Measurements from ENCODE around the gene ZNF652. TPM values are rescaled to one million over a fixed set of nuclear protein-coding genes. Genes with fewer than 3 reads are reported as not detected.

ZNF652 gene
- total and polyA plus RNA-seq, 2 of the 4 experiments (the other 2 are of a cell fraction): 3.6 to 8.8 TPM

DNA sequence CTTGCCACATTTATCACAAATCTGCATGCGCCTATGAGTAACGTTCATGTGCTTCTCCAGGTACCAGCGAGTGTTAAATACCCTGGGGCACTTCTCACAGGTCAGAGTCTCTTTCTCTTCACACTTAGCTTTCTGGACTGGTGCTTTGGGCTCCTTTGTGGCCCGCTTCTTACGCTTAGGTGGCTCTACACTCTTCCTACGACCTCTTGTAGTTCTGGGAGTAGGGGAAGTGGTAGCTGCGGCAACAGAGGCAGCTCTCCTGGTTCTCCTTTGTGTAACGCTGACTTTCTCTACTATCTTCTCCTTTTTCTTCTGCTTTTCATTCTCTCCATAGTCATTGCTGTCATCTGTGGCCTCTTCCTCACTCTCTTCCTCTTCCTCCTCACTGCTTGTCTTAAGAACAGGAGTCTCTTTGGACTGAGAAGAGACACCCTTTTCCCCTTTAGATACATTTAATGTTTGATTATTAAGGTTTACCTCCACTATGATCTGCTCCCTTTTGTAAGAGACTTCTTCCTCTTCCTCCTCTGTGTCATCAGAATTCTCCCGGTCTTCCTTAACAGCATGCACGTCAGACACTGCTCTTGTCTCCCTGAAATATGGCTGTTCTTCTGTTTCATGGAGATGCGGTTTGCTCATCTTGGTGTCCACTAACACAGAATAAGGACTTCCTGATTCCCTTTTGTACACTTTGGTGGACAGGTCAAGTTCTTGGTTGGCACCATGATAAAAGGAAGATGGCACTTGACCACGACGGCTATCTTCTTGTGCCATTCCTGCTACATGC lies 45.0 kb downstream of the ZNF652 start:
- no peak overlapping the region for H2BK15ac ChIP-seq (ENCODE audit: low read depth, low read length)
- dilution Hi-C loops (cut with HindIII; ENCODE audit: low sequenced_read_pairs, unreplicated experiment) (no loop called here), in situ Hi-C loops (cut with MboI; ENCODE audit: low sequenced_read_pairs) (loop anchor here (5.0 to 10.0 kb wide), 2 partner anchors 80 to 228 kb away; no protein-coding TSS in a partner anchor), intact Hi-C loops (cut with micrococcal nuclease) (no loop called here)
- H2BK5ac ChIP-seq (ENCODE audit: low read depth, low read length, poor library complexity, severe bottlenecking): no peak overlapping the region
- H4K91ac ChIP-seq (ENCODE audit: insufficient read depth, low read depth, low read length): no peak overlapping the region
- H2AK9ac ChIP-seq (replicated peaks; ENCODE audit: low read depth, low read length, poor library complexity): no peak overlapping the region
- TF ChIP-seq MAFK (IDR thresholded peaks at IDR 0.05; ENCODE audit: low read depth, low read length) (no peak), RAD21 (IDR thresholded peaks at IDR 0.05; ENCODE audit: low read length) (no peak), SMC3 (IDR thresholded peaks at IDR 0.05; ENCODE audit: low read depth, low read length) (no peak), FOS (IDR thresholded peaks at IDR 0.05; ENCODE audit: low read depth, low read length) (no peak), NFE2L2 (IDR thresholded peaks at IDR 0.05; ENCODE audit: low read depth, low read length) (no peak), MXI1 (IDR thresholded peaks at IDR 0.05; ENCODE audit: borderline replicate concordance, low read depth, low read length) (no peak), CEBPB (IDR thresholded peaks at IDR 0.05; ENCODE audit: low read depth, low read length) (no peak), RFX5 (IDR thresholded peaks at IDR 0.05; ENCODE audit: low read depth, low read length) (no peak)
- TF ChIP-seq, protein P1, sequence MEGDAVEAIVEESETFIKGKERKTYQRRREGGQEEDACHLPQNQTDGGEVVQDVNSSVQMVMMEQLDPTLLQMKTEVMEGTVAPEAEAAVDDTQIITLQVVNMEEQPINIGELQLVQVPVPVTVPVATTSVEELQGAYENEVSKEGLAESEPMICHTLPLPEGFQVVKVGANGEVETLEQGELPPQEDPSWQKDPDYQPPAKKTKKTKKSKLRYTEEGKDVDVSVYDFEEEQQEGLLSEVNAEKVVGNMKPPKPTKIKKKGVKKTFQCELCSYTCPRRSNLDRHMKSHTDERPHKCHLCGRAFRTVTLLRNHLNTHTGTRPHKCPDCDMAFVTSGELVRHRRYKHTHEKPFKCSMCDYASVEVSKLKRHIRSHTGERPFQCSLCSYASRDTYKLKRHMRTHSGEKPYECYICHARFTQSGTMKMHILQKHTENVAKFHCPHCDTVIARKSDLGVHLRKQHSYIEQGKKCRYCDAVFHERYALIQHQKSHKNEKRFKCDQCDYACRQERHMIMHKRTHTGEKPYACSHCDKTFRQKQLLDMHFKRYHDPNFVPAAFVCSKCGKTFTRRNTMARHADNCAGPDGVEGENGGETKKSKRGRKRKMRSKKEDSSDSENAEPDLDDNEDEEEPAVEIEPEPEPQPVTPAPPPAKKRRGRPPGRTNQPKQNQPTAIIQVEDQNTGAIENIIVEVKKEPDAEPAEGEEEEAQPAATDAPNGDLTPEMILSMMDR (conservative IDR thresholded peaks at IDR 0.05; ENCODE audit: low read depth, low read length): no peak
- H2AK5ac ChIP-seq (ENCODE audit: low read depth, low read length): no peak overlapping the region
- CTCF ChIA-PET: interaction anchor here (1.3 kb wide), 1 partner anchor 95 kb away, joined by 3 read pairs; no protein-coding TSS in a partner anchor
- H2BK120ac ChIP-seq (ENCODE audit: low read depth, low read length): no peak overlapping the region
- H3K23ac ChIP-seq (ENCODE audit: low read depth, low read length): no peak overlapping the region
- BruUV-seq (replicated peaks): no TSS peak
- H4K8ac ChIP-seq (ENCODE audit: low read depth in 2 of 2, low read length in 2 of 2): no peak overlapping the region
- H2AFZ ChIP-seq (replicated peaks; ENCODE audit: low read length, poor library complexity): no peak overlapping the region
- no peak overlapping the region for H3K4ac ChIP-seq (ENCODE audit: low read depth, low read length)
- POLR2A ChIA-PET (ENCODE audit: unreplicated experiment): no interaction called here
- no peaks in the 10 kb centered on the region for H3K27me3 ChIP-seq (ENCODE audit: control insufficient read depth, insufficient read depth, low read length)
- peaks cover 6% of the 10 kb centered on the region; the same call in 1 of the 2 replicates for H3K9me1 ChIP-seq (ENCODE audit: insufficient read depth, low read length)
- H3K4me3 ChIP-seq (ENCODE audit: insufficient read depth, low read depth, low read length): no peak overlapping the region
- no peaks in the 10 kb centered on the region for H3K9me3 ChIP-seq (ENCODE audit: control insufficient read depth, insufficient read depth, low read length)
- no peak overlapping the region for H3K9ac ChIP-seq (ENCODE audit: low read depth, low read length)
- H3K79me1 ChIP-seq (ENCODE audit: low read depth in 1 of 2, low read length in 2 of 2): peaks cover 6 to 41% of the 10 kb centered on the region in 2 experiments
- ATAC-seq (ENCODE audit: low read depth): no peak
- H3K18ac ChIP-seq (ENCODE audit: low read depth, low read length): no peak overlapping the region
- peaks cover 10% of the 10 kb centered on the region; the same call in 1 of the 2 replicates for H4K20me1 ChIP-seq (ENCODE audit: insufficient read depth, low read length)
- H4K5ac ChIP-seq (ENCODE audit: low read depth, low read length): no peak overlapping the region
- H3K36me3 ChIP-seq (ENCODE audit: control insufficient read depth, insufficient read depth, low read length): peaks cover 10% of the 10 kb centered on the region
- 86% methylated on average over 5 of the region's 13 CpGs; no CpG with 5 or more reads in 1 of the 2 experiments for WGBS, 2 experiments (ENCODE audit: extremely low coverage in 2 of 2, insufficient read length in 1 of 2)
- DNase-seq: no peak
- peak overlapping the region; percentile 14; the same call in 1 of the 2 replicates for H2BK20ac ChIP-seq (ENCODE audit: low read depth, low read length)
- H3K56ac ChIP-seq (ENCODE audit: extremely low read depth, insufficient read depth, low read length): no peak overlapping the region
- peaks cover 3% of the 10 kb centered on the region; the same call in 1 of the 2 replicates for H3K4me1 ChIP-seq (ENCODE audit: control insufficient read depth, insufficient read depth, low read length)
- no peak overlapping the region for H3K4me2 ChIP-seq (ENCODE audit: low read depth, low read length)
- no peak overlapping the region for H3K27ac ChIP-seq (ENCODE audit: insufficient read depth, low read length)
- no peak overlapping the region; the same call in 1 of the 2 replicates for H3K14ac ChIP-seq (replicated peaks; ENCODE audit: low read depth, low read length)

Measured in IMR-90 (cell line).